GM12878 (cell line): ENCODE results near the gene GLTP. TPM values are rescaled to one million over a fixed set of nuclear protein-coding genes. Genes with fewer than 3 reads are reported as not detected.

Experiments
- ATAC-seq: fragments of 200-7000 bp; cut with Tn5 transposase; 3 replicates; pipeline ENCODE4 v1.9.1; 2020; ENCODE audit warnings: mild to moderate bottlenecking, moderate library complexity
- BruUV-seq: library from RNA; stranded (reverse); fragments of 400-500 nt; replicated peaks from 2 replicates; lab custom pipeline; 2021; lab: Mats Ljungman, UMichigan
- CTCF ChIA-PET: fragments of 300-600 bp; sonication (Branson Sonifier 250); formaldehyde crosslinking; extraction: SDS; loops from one replicate; lab custom pipeline; 2021; ENCODE audit warnings: inconsistent platforms; lab: Yijun Ruan, JAX
- POLR2A ChIA-PET: fragments of 350-600 bp; formaldehyde crosslinking; extraction: SDS; loops from one replicate; lab custom pipeline; 2021; ENCODE audit warnings: inconsistent platforms; lab: Charles Lee
- RAD21 ChIA-PET: fragments of 300-600 bp; sonication (Branson Sonifier 250); formaldehyde crosslinking; loops from one replicate; lab custom pipeline; 2023; ENCODE audit warnings: antibody characterized with exemption; ENCODE audit not compliant: unreplicated experiment; lab: Charles Lee
- SMC1A ChIA-PET: fragments of 300-600 bp; sonication (Branson Sonifier 250); formaldehyde crosslinking; loops from one replicate; lab custom pipeline; 2023; ENCODE audit not compliant: unreplicated experiment, uncharacterized antibody; lab: Charles Lee
- DNase-seq: peaks from one replicate; pipeline ENCODE4 v3.0.0-alpha.2; 2011; ENCODE audit warnings: low read depth, low spot score
- FAIRE-seq: peaks from 3 replicates; lab custom pipeline; 2011; peaks lifted over from hg19 to GRCh38; lab: Jason Lieb, UNC
- H2AFZ ChIP-seq: 2 replicates; pipeline ENCODE4 v1.6.0; 2011; ENCODE audit warnings: low read depth, low read length, control low read depth; ENCODE audit not compliant: control insufficient read depth
- H3K27ac ChIP-seq: 2 replicates; pipeline ENCODE4 v1.5.1; 2011; ENCODE audit warnings: control low read depth; ENCODE audit not compliant: control insufficient read depth, insufficient read depth
- H3K27me3 ChIP-seq, 2 experiments: replicated peaks in 1 of 2; 2 replicates each; pipeline versions ENCODE4 v1.6.0 to v1.6.1; 2011; ENCODE audit warnings: low read length in 1 of 2; ENCODE audit not compliant: control insufficient read depth in 2 of 2, insufficient read depth in 2 of 2
- H3K36me3 ChIP-seq, 2 experiments: 2 replicates each; pipeline ENCODE4 v1.5.1; 2011; ENCODE audit warnings: low read length in 1 of 2; ENCODE audit not compliant: control insufficient read depth in 2 of 2, insufficient read depth in 2 of 2
- H3K4me1 ChIP-seq: 2 replicates; pipeline ENCODE4 v1.6.1; 2011; ENCODE audit warnings: mild to moderate bottlenecking, low read length, moderate library complexity, mixed read lengths; ENCODE audit not compliant: control insufficient read depth, insufficient read depth
- H3K4me2 ChIP-seq: 2 replicates; pipeline ENCODE4 v1.6.0; 2011; ENCODE audit warnings: control low read depth; ENCODE audit not compliant: control insufficient read depth, insufficient read depth
- H3K4me3 ChIP-seq: fragments of 200-600 bp; sonication (generic); 2 replicates; pipeline ENCODE4 v1.5.1; 2016
- H3K79me2 ChIP-seq: 2 replicates; pipeline ENCODE4 v1.6.0; 2011; ENCODE audit warnings: low read length; ENCODE audit not compliant: control insufficient read depth, insufficient read depth
- H3K9ac ChIP-seq: 2 replicates; pipeline ENCODE4 v1.8.0; 2011; ENCODE audit warnings: low read length, control low read depth, mixed read lengths; ENCODE audit not compliant: control insufficient read depth, insufficient read depth
- H3K9me3 ChIP-seq: replicated peaks from 3 replicates; pipeline ENCODE4 v1.5.1; 2011; ENCODE audit warnings: mild to moderate bottlenecking, low read length; ENCODE audit not compliant: control insufficient read depth, insufficient read depth
- H4K20me1 ChIP-seq: 2 replicates; pipeline ENCODE4 v1.6.0; 2011; ENCODE audit not compliant: control insufficient read depth, insufficient read depth
- EP300 ChIP-seq, 2 experiments: fragments of 150-350 bp in 1 of 2; IDR thresholded peaks; 2 replicates each; pipeline ENCODE4 v1.6.1; 2011 to 2012; ENCODE audit warnings: low read depth in 2 of 2, low read length in 2 of 2, borderline replicate concordance in 1 of 2, improper control_type of control experiment in 1 of 2, inconsistent platforms in 1 of 2; ENCODE audit not compliant: control insufficient read depth in 1 of 2
- HCFC1 ChIP-seq: fragments of 150-350 bp; IDR thresholded peaks from 2 replicates; pipeline ENCODE4 v1.6.1; 2014; ENCODE audit warnings: low read length
- IRF3 ChIP-seq: fragments of 450-650 bp; IDR thresholded peaks from 2 replicates; pipeline ENCODE4 v1.6.1; 2014; ENCODE audit warnings: mild to moderate bottlenecking
- LARP7 ChIP-seq: fragments of 450-650 bp; IDR thresholded peaks from 2 replicates; pipeline ENCODE4 v1.6.1; 2017; ENCODE audit warnings: mild to moderate bottlenecking
- MEF2B ChIP-seq: fragments of 450-650 bp; IDR thresholded peaks from 2 replicates; pipeline ENCODE4 v1.6.1; 2018; ENCODE audit warnings: mild to moderate bottlenecking, moderate library complexity; ENCODE audit not compliant: partially characterized antibody, poor library complexity, severe bottlenecking
- MYB ChIP-seq: fragments of 150-350 bp; IDR thresholded peaks from 2 replicates; pipeline ENCODE4 v1.6.1; 2014; ENCODE audit warnings: mild to moderate bottlenecking, low read depth, low read length, borderline replicate concordance
- PAX8 ChIP-seq: fragments of 450-650 bp; IDR thresholded peaks from 2 replicates; pipeline ENCODE4 v1.6.1; 2017; ENCODE audit warnings: mild to moderate bottlenecking, moderate library complexity
- PRDM15 ChIP-seq: fragments of 450-650 bp; formaldehyde crosslinking; IDR thresholded peaks from 2 replicates; pipeline ENCODE4 v1.4.0; 2020; ENCODE audit warnings: mild to moderate bottlenecking, moderate library complexity
- RCOR1 ChIP-seq: conservative IDR thresholded peaks from 2 replicates; pipeline ENCODE4 v1.6.1; 2012; ENCODE audit warnings: low read depth, low read length, improper control_type of control experiment
- SIN3A ChIP-seq: IDR thresholded peaks from 2 replicates; pipeline ENCODE4 v1.6.1; 2012; ENCODE audit warnings: low read depth, low read length, improper control_type of control experiment
- TAF1 ChIP-seq: IDR thresholded peaks from 2 replicates; pipeline ENCODE4 v1.6.1; 2011; ENCODE audit warnings: mild to moderate bottlenecking, low read depth, low read length, borderline replicate concordance
- YY1 ChIP-seq: IDR thresholded peaks from 2 replicates; pipeline ENCODE4 v1.6.1; 2011; ENCODE audit warnings: low read depth, mild to moderate bottlenecking, low read length
- WGBS: methylation state at CpG from one replicate; pipeline ENCODE4 v1.1.6; 2016; ENCODE audit warnings: low lambda C conversion rate; ENCODE audit not compliant: insufficient replicate concordance, insufficient coverage; ENCODE audit errors: missing lambda C conversion rate; 5-methylcytosine and 5-hydroxymethylcytosine counted together
- in situ Hi-C: fragments of 300-500 bp; cut with MboI; formaldehyde crosslinking; loops from 9 replicates; pipeline ENCODE4 v1.14.3; 2018; ENCODE audit warnings: mixed read lengths
- intact Hi-C: fragments of 100-400 bp; cut with micrococcal nuclease; formaldehyde crosslinking; loops from one replicate; pipeline ENCODE4 v1.14.2; 2022; ENCODE audit not compliant: unreplicated experiment
- polyA plus RNA-seq, 11 experiments: library from polyadenylated mRNA; depleted of rRNA in 4 of 11; unstranded in 6 of 11; stranded (reverse) in 5 of 11; fragments of >200 nt; fragmentation: Nextera tagmentation in 4 of 11; fragmentation: Illumina TruSeq in 1 of 11; extraction: Ambion mirVana in 4 of 11; extraction: Trizol in 1 of 11; gene quantifications; 1 replicate in 1 of 11; 2 replicates in 10 of 11; pipeline versions ENCODE4 v1.2.1 to v1.2.3, GENCODE V29; 2011 to 2016; ENCODE audit warnings: inconsistent platforms in 2 of 11, missing spikeins in 2 of 11, low read depth in 1 of 11
- total RNA-seq, 4 experiments: library from RNA; depleted of rRNA in 3 of 4; stranded (reverse); fragments of >200 nt in 3 of 4; fragmentation: Illumina TruSeq in 1 of 4; extraction: Trizol in 1 of 4; gene quantifications; 2 replicates each; pipeline versions ENCODE4 v1.2.1 to v1.2.3, GENCODE V29; 2013 to 2021
- TF ChIP-seq, protein P1 (sequence below): IDR thresholded peaks from 2 replicates; pipeline ENCODE4 v1.6.1; 2011; ENCODE audit warnings: mild to moderate bottlenecking, low read depth, low read length, moderate library complexity; ENCODE audit not compliant: insufficient replicate concordance

Gene GLTP
- total and polyA plus RNA-seq, 10 of the 15 experiments (the other 5 are each of a cell fraction or from before 2014, with no cell fraction given) = 16.8 to 44.0 (median 25.3) TPM

DNA sequence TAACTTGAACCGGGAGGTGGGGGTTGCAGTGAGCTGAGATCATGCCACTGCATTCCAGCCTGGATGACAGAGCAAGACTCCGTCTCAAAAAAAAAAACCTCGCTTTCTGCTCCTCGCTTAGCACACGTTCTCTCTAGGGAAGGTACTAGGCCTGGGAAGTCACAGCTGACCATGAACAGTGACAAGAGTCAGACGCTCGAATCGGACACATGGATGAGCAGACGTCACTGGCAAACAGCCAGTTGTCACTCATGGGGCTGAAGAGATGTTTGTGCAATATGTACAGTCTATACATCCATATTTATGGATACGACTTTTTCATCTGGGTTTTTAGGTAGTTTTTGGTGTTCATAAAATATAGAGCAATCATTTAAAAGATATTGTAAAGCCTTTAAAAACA is 39.1 kb upstream of the GLTP start (continued):
- TF ChIP-seq, protein P1, sequence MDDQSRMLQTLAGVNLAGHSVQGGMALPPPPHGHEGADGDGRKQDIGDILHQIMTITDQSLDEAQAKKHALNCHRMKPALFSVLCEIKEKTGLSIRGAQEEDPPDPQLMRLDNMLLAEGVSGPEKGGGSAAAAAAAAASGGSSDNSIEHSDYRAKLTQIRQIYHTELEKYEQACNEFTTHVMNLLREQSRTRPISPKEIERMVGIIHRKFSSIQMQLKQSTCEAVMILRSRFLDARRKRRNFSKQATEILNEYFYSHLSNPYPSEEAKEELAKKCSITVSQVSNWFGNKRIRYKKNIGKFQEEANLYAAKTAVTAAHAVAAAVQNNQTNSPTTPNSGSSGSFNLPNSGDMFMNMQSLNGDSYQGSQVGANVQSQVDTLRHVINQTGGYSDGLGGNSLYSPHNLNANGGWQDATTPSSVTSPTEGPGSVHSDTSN = no peak

- DNase-seq = no peak
- H2AFZ ChIP-seq = no peak overlapping the region
- in situ Hi-C loops (no loop called here), intact Hi-C loops (no loop called here)
- no peaks in the 10 kb centered on the region for H3K4me1 ChIP-seq
- CTCF ChIA-PET = no interaction called here
- no peak for ATAC-seq
- H3K27me3 ChIP-seq = no peaks in the 10 kb centered on the region
- no peak overlapping the region for H3K4me2 ChIP-seq
- RAD21 ChIA-PET = no interaction called here
- POLR2A ChIA-PET = interaction anchor here (0.5 kb wide), 1 partner anchor 32 kb away, joined by 5 read pairs; no protein-coding TSS in a partner anchor
- no peak overlapping the region for H3K27ac ChIP-seq
- no peak overlapping the region for H3K9ac ChIP-seq
- no TSS peak for BruUV-seq
- no peaks in the 10 kb centered on the region for H3K79me2 ChIP-seq
- H3K36me3 ChIP-seq = peaks cover 10 to 21% of the 10 kb centered on the region in 2 experiments
- H3K9me3 ChIP-seq = no peaks in the 10 kb centered on the region
- 98% methylated on average over 4 of the region's 4 CpGs for WGBS
- FAIRE-seq = no peak
- H4K20me1 ChIP-seq = no peaks in the 10 kb centered on the region
- SMC1A ChIA-PET = interaction anchor here (0.8 kb wide), 1 partner anchor 63 kb away, joined by 3 read pairs; no protein-coding TSS in a partner anchor
- no peak overlapping the region for H3K4me3 ChIP-seq
- TF ChIP-seq YY1 (no peak), TAF1 (no peak), MEF2B (no peak), IRF3 (no peak), PRDM15 (CRISPR knock-in tag) (no peak), HCFC1 (no peak), RCOR1 (no peak), PAX8 (no peak), SIN3A (no peak), LARP7 (no peak), MYB (no peak), EP300 (IDR thresholded peaks at IDR 0.05; ENCODE audit: borderline replicate concordance in 1 of 2, control insufficient read depth in 1 of 2, low read depth in 2 of 2, low read length in 2 of 2) (no peak)
Measured at GRCh38 chr12:109916045-109916444, 35.7 kb upstream of the GLTP start.
